ENCODE results near the gene LORICRIN.
"Not testable (repeated sequence)": the region's sequence is repeated elsewhere in the genome, so short reads cannot be mapped to it uniquely, and the experiment has no call there.

Gene LORICRIN, protein sequence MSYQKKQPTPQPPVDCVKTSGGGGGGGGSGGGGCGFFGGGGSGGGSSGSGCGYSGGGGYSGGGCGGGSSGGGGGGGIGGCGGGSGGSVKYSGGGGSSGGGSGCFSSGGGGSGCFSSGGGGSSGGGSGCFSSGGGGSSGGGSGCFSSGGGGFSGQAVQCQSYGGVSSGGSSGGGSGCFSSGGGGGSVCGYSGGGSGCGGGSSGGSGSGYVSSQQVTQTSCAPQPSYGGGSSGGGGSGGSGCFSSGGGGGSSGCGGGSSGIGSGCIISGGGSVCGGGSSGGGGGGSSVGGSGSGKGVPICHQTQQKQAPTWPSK

DNA sequence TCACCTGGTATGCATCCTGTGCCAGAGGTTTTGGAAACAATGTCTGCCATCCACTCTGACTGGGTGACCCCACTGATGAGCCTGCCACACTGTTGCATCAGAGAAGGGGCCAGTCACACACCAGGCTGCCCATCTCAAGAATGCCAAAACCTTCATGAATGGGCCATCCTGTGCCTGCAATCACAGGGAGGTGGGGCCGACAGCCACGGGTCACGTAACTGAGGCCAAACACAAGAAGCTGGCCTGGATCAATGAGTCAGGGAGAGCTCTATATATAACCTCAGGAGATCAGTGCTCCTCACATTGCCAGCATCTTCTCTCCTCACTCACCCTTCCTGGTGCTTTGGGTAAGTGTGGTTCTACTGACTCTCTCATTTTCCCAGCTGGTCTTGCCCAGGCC is at the start of gene LORICRIN:
Gene LORICRIN, plus strand, starts transcription at position 301 of the 400 bp plus-strand sequence. CDS start 1,263 bp downstream, outside the sequence.
- in situ Hi-C loops (cut with HindIII; ENCODE audit: low sequenced_read_pairs) = no loop called here

DNA sequence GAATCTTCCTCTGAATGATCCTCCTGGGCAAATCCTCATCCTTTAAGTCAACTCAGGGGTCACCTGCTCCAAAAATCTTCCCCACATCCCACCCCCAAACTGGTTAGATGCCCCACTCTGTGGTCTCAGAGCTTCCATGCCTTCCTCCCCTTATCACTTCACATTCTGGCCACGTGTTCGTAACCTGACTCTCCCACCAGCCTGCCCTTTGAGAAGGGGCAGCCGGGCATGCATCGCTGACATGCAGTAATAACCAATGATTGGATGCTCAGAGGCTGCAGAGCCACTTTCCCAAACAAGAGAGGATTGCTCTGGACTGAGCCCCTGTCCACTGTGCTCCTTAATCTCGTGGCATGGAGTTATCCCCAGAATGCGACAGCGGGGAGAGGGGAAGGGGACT is 49.3 kb upstream of the LORICRIN start:
- in situ Hi-C loops (cut with HindIII; ENCODE audit: low sequenced_read_pairs) = no loop called here

GRCh38 chr1:153212201-153212600 is 47.3 kb upstream of the LORICRIN start:
- in situ Hi-C loops (cut with HindIII; ENCODE audit: low sequenced_read_pairs) = no loop called here

GRCh38 chr1:153213519-153213918 is 46.0 kb upstream of the LORICRIN start:
- in situ Hi-C loops (cut with HindIII; ENCODE audit: low sequenced_read_pairs) = no loop called here

GRCh38 chr1:153217212-153217611 is 42.3 kb upstream of the LORICRIN start, which contains the start of gene PRR9:
Gene PRR9, plus strand, starts transcription at chr1:153217584. Its CDS starts 561 bp downstream, at chr1:153218145.
- in situ Hi-C loops (cut with HindIII; ENCODE audit: low sequenced_read_pairs) = no loop called here

DNA sequence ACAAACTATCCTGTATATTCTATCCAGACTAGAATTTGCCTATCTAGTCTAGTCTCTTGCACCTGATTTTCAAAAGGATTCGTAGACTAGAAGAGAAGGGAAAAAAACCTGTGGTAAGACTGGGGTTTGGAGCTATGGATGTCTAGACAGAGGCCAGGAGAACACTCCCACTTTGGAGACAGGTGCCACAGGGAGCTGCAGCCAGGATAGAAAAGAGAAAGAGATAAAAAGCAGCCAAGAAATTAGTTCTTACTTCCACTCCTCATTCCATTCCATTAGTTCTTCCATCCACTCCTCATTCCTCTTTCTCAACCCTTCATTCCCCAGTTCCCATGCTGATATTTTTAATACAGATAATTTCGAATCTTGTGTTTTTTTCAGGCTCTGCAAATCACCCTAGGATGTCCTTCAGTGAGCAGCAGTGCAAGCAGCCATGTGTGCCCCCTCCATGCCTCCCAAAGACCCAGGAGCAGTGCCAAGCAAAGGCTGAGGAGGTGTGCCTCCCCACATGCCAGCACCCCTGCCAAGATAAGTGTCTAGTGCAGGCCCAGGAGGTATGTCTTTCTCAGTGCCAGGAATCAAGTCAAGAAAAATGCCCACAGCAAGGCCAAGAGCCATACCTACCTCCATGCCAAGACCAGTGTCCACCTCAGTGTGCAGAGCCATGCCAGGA is 41.6 kb upstream of the LORICRIN start:
- in situ Hi-C loops (cut with HindIII; ENCODE audit: low sequenced_read_pairs) = no loop called here

GRCh38 chr1:153220606-153221303 is 38.7 kb upstream of the LORICRIN start:
- in situ Hi-C loops (cut with HindIII; ENCODE audit: low sequenced_read_pairs) = no loop called here

DNA sequence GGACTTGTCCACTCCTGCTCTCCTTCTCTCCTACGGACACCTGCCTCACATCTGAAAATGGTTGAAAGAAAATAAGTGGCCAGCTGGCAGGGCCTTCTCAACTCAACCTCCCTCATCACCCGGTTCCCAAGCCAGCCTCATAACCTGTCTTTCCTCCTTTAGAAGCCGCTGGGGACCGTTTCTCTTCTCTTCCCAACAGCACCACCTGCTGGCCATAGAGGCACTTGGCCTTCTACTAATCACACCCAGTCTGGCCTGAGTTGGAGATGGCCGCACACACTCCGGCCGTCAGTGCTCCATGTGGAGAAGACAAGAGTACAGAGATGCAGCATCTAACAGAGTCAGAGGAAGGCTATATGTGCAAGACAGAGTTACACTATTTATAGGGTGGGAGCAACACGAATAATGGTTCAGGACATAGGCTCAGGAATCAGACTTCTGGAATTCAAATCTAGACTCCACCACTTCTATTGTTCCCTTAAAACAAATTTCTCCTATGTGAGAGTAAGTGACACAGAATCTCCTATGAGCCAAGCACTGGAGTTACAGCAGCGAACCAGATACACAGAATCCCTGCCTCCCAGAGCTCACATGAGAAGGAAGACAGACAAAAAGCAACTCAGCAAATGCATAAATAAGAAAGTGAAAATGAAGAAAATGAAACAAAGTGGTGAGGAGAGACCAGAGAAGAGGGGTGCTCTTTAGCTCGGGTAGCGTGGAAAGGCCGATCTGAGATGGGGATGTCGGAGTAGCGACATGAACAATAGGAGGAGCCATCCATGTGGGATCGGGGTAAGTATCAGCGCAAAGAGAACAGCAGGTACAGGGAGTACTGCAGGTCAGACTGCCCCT is 36.2 kb upstream of the LORICRIN start:
- in situ Hi-C loops (cut with HindIII; ENCODE audit: low sequenced_read_pairs) = not testable (repeated sequence)

GRCh38 chr1:153227810-153228209 is 31.7 kb upstream of the LORICRIN start:
- in situ Hi-C loops (cut with HindIII; ENCODE audit: low sequenced_read_pairs) = no loop called here

DNA sequence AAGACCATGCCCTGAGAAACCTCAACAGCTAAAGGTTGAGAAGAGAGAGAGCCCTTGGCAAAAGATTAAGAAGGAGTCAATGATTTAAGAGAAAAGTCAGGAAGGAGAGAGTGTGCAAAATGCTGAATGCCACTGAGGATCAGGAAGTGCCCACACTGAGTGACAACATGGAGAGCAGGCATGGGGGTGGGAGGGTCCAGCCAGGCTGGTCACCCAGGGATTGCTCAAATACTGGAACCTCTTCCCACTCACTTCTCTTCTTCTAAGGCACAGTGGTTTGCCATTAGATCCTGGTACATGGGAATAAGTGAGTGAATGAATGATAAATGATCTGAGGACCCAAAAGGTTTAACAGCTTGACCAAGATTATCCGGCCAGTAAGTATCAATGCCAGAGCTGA is 31.0 kb upstream of the LORICRIN start:
- in situ Hi-C loops (cut with HindIII; ENCODE audit: low sequenced_read_pairs) = no loop called here

- in situ Hi-C loops (cut with HindIII; ENCODE audit: low sequenced_read_pairs) = not testable (repeated sequence)
These were observed 30.2 kb upstream of the LORICRIN start for GRCh38 chr1:153229076-153229829.

GRCh38 chr1:153231363-153231762 is 28.1 kb upstream of the LORICRIN start:
- in situ Hi-C loops (cut with HindIII; ENCODE audit: low sequenced_read_pairs) = no loop called here

GRCh38 chr1:153231785-153232184 is 27.7 kb upstream of the LORICRIN start:
- in situ Hi-C loops (cut with HindIII; ENCODE audit: low sequenced_read_pairs) = no loop called here

DNA sequence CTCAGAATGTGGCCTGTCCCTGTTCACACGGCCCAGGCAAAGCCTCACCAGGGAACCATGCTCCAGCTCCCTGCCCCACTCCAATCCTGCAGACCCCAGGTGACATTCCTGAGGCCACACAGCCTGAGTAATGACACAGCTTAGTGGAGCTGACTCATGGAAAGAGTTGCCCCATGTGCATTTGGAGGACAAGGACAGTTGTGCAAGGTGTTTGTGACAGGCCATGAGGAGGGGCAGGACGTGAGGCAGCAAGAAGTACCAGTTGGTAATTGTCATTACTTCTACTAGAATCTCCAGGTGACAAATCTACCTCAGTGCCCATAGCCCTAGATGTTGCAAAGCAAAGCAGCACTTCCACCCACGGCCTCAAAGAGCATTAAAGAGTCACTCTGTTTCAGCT is 26.9 kb upstream of the LORICRIN start:
- in situ Hi-C loops (cut with HindIII; ENCODE audit: low sequenced_read_pairs) = no loop called here

- in situ Hi-C loops (cut with HindIII; ENCODE audit: low sequenced_read_pairs) = no loop called here
These were observed 26.0 kb upstream of the LORICRIN start for GRCh38 chr1:153233448-153233847.

GRCh38 chr1:153238527-153238926 is 21.0 kb upstream of the LORICRIN start:
- in situ Hi-C loops (cut with HindIII; ENCODE audit: low sequenced_read_pairs) = no loop called here

DNA sequence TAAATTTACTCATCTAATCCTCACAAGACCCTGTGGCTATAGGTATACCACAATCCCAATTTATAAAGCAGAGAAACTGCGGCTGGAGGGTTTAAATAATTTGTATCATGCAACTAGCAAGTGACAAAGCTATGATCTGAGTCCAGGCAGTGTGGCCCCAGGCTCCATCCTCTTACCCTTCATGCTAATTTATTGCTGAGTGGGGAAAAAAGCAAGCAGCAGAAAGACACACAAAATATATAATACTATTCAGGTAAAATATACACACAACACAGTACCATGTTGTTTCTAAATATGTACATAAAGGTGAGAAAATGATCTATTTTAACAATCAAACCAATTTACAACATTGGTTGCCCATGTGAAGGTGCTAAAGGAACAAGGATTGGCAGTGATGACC is 17.3 kb upstream of the LORICRIN start:
- in situ Hi-C loops (cut with HindIII; ENCODE audit: low sequenced_read_pairs) = no loop called here

DNA sequence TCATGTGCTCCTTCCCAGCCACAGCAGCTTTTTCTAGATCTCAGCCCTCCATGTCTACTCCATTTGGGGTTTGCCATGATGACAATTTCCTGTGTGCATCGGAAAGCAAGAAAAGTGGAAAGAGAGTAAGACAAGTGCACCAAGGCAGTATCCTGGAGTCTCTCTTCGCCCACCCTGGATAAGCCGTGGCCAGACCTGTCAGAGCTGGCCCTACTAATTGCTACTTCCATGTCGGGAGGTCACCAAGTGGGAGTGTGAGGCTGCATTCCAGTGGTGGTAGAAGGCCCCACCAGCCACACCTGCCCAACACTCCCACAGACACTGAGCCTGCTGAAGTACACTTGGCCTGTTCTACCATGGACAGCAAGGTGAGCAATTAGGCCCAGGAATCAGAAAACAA is 14.0 kb upstream of the LORICRIN start:
- in situ Hi-C loops (cut with HindIII; ENCODE audit: low sequenced_read_pairs) = no loop called here

- in situ Hi-C loops (cut with HindIII; ENCODE audit: low sequenced_read_pairs) = no loop called here
These were observed 13.5 kb upstream of the LORICRIN start for GRCh38 chr1:153246018-153246417.

DNA sequence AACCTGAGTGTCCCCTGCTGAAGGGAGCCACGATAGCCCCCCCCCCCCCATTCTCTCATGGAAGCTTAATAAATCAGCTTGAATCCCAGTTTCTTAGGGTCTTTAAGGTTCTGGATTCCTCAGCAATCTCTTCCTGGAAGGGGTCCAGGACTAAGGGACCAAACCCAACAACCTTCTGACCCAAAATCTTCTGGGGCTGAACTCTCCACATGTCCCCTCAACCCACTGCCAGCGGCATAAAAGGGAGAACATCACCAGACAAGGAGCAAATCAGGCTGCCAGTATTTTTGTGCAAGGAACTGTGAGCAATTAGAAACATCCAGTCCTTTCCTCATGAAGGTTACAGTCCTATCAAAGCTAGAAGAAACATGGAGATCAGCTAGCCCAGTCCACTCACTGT is 12.7 kb upstream of the LORICRIN start:
- in situ Hi-C loops (cut with HindIII; ENCODE audit: low sequenced_read_pairs) = no loop called here

Measured in DLD1 (cell line).